Prostate gland (tissue), 2 donors: ENCODE measurements around the gene GMPPA. TPM values are rescaled to one million over a fixed set of nuclear protein-coding genes. Genes with fewer than 3 reads are reported as not detected.
A peak's percentile ranks its signal among the peaks of the same experiment; 100 is the strongest.

Experiments
- DNase-seq: peaks from one replicate; pipeline ENCODE4 v3.0.0-alpha.2; 2019; ENCODE audit warnings: low spot score
- H3K27ac ChIP-seq, 2 donors: fragments of 200-600 bp; sonication (generic); 2 replicates each; pipeline ENCODE4 v1.5.1; 2017 to 2019
- H3K27me3 ChIP-seq: fragments of 200-600 bp; sonication (generic); replicated peaks from 2 replicates; pipeline ENCODE4 v1.5.1; 2019; ENCODE audit not compliant: insufficient read depth
- H3K36me3 ChIP-seq, 2 donors: fragments of 200-600 bp; sonication (generic); 1 replicate in 1 of 2; 2 replicates in 1 of 2; pipeline versions ENCODE4 v1.5.1 to v1.8.1; 2017 to 2019
- H3K4me1 ChIP-seq: fragments of 200-600 bp; sonication (generic); replicated peaks from 2 replicates; pipeline ENCODE4 v1.5.1; 2019
- H3K4me3 ChIP-seq, 2 donors: fragments of 200-600 bp; sonication (generic); 2 replicates each; pipeline ENCODE4 v1.5.1; 2017 to 2019
- H3K9me3 ChIP-seq: fragments of 200-600 bp; sonication (generic); 2 replicates; pipeline ENCODE4 v1.5.1; 2017
- CTCF ChIP-seq, 4 experiments: fragments of 200-600 bp in 2 of 4; fragments of 450-650 bp in 2 of 4; sonication (generic) in 2 of 4; IDR thresholded peaks; 1 replicate in 3 of 4; 2 replicates in 1 of 4; pipeline ENCODE4 v1.5.1; 2016 to 2019; ENCODE audit warnings: antibody characterized with exemption in 4 of 4, mild to moderate bottlenecking in 2 of 4, moderate library complexity in 2 of 4
- POLR2A ChIP-seq: fragments of 450-650 bp; IDR thresholded peaks from one replicate; pipeline ENCODE4 v1.6.1; 2016; ENCODE audit warnings: antibody characterized with exemption, mild to moderate bottlenecking
- POLR2AphosphoS5 ChIP-seq: sonication (generic); formaldehyde crosslinking; IDR thresholded peaks from one replicate; pipeline ENCODE4 v1.6.1; 2017; ENCODE audit warnings: antibody characterized with exemption
- WGBS: methylation state at CpG from one replicate; pipeline ENCODE4 v1.1.5; 2018; 5-methylcytosine and 5-hydroxymethylcytosine counted together
- intact Hi-C: fragments of 100-400 bp; cut with DNase I; formaldehyde crosslinking; loops from one replicate; pipeline ENCODE4 v1.14.2; 2022
- total RNA-seq, 2 donors: library from RNA; depleted of rRNA; stranded (reverse); fragments of >200 nt; gene quantifications; one replicate each; pipeline ENCODE4 v1.1.0, GENCODE V29; 2016

GMPPA gene
- total RNA-seq, 2 donors from 2014 or later, result 41.2 to 53.8 TPM

GRCh38 chr2:219462349-219462748 lies 36.3 kb upstream of the GMPPA start:
- Histone ChIP-seq H3K27ac (peak overlapping the region in 1 of 2 donors; percentile 46), H3K36me3 (no peaks in the 10 kb centered on the region), H3K27me3 (no peaks in the 10 kb centered on the region), H3K9me3 (no peaks in the 10 kb centered on the region), H3K4me3 (no peak overlapping the region), H3K4me1 (no peaks in the 10 kb centered on the region)
- WGBS, result 92% methylated on average over 9 of the region's 9 CpGs
- DNase-seq, result no peak
- TF ChIP-seq CTCF (IDR thresholded peaks at IDR 0.05) (no peak), POLR2A (no peak), POLR2AphosphoS5 (no peak)
- intact Hi-C loops, result loop anchor here (5.0 kb wide), 1 partner anchor 35 kb away; the partner anchor contains the start of gene GMPPA

- H3K36me3 ChIP-seq, result no peaks in the 10 kb centered on the region
- no peak overlapping the region for H3K4me3 ChIP-seq
- no peaks in the 10 kb centered on the region for H3K9me3 ChIP-seq
- no peak overlapping the region for H3K27ac ChIP-seq
- DNase-seq, result no peak
- H3K27me3 ChIP-seq, result no peaks in the 10 kb centered on the region
- intact Hi-C loops, result loop anchor here (5.0 kb wide), 1 partner anchor 33 kb away; the partner anchor contains the start of gene GMPPA
- 93% methylated on average over 21 of the region's 21 CpGs for WGBS
- TF ChIP-seq POLR2A, result no peak
- no peak for TF ChIP-seq POLR2AphosphoS5
- no peak for TF ChIP-seq CTCF (IDR thresholded peaks at IDR 0.05)
- no peaks in the 10 kb centered on the region for H3K4me1 ChIP-seq
Measured at GRCh38 chr2:219464286-219465032, 34.2 kb upstream of the GMPPA start.

GRCh38 chr2:219465659-219466561 lies 32.8 kb upstream of the GMPPA start:
- TF ChIP-seq POLR2A, result no peak
- no peak for TF ChIP-seq CTCF (IDR thresholded peaks at IDR 0.05)
- TF ChIP-seq POLR2AphosphoS5, result no peak
- intact Hi-C loops, result no loop called here
- 83% methylated on average over 44 of the region's 47 CpGs for WGBS
- H3K27ac ChIP-seq, result no peak overlapping the region
- no peak overlapping the region for H3K4me3 ChIP-seq
- H3K27me3 ChIP-seq, result no peaks in the 10 kb centered on the region
- H3K9me3 ChIP-seq, result no peaks in the 10 kb centered on the region
- no peaks in the 10 kb centered on the region for H3K36me3 ChIP-seq
- no peaks in the 10 kb centered on the region for H3K4me1 ChIP-seq
- DNase-seq, result no peak

GRCh38 chr2:219466816-219467735 lies 31.6 kb upstream of the GMPPA start:
- WGBS, result 43% methylated on average over 28 of the region's 28 CpGs
- Histone ChIP-seq H3K27me3 (no peaks in the 10 kb centered on the region), H3K9me3 (no peaks in the 10 kb centered on the region), H3K4me3 (no peak overlapping the region), H3K36me3 (no peaks in the 10 kb centered on the region), H3K4me1 (no peaks in the 10 kb centered on the region), H3K27ac (peak overlapping the region in 1 of 2 donors; percentile 8)
- intact Hi-C loops, result no loop called here
- TF ChIP-seq POLR2A (no peak), CTCF (IDR thresholded peaks at IDR 0.05) (no peak), POLR2AphosphoS5 (peak; percentile 10)
- no peak for DNase-seq
